NOMO-1 (cell line): Measurements from ENCODE around the gene ALG11.
"Not testable (repeated sequence)": the region's sequence is repeated elsewhere in the genome, so short reads cannot be mapped to it uniquely, and the experiment has no call there.

ENCODE experiments used
- DNase-seq, 2 experiments: peaks; one replicate each; lab custom pipeline; 2025; ENCODE audit not compliant: unreplicated experiment in 2 of 2; lab: John Stamatoyannopoulos, UW

Gene ALG11

GRCh38 chr13:52011632-52012511, at the start of gene ALG11:
ALG11 (plus strand) TSS chr13:52012398; CDS start chr13:52012419, 21 bp downstream.
- peak; percentile 95 to 98 for DNase-seq

- no peak for DNase-seq
Measured at GRCh38 chr13:51966186-51966585, 46.0 kb upstream of the ALG11 start.

GRCh38 chr13:51967482-51968446, 44.4 kb upstream of the ALG11 start:
- no peak for DNase-seq

- no peak for DNase-seq
Measured at GRCh38 chr13:51970349-51970748, 41.8 kb upstream of the ALG11 start.

GRCh38 chr13:51971520-51972426, 40.4 kb upstream of the ALG11 start:
- no peak for DNase-seq

GRCh38 chr13:51974482-51974881, 37.7 kb upstream of the ALG11 start:
- DNase-seq = no peak

GRCh38 chr13:51976423-51976822, 35.8 kb upstream of the ALG11 start:
- DNase-seq = no peak

- no peak for DNase-seq
Measured at GRCh38 chr13:51976890-51977289, 35.3 kb upstream of the ALG11 start.

- DNase-seq = no peak
Measured at GRCh38 chr13:51977625-51978024, 34.6 kb upstream of the ALG11 start.

- DNase-seq = no peak
Measured at GRCh38 chr13:51978796-51979556, 33.2 kb upstream of the ALG11 start.

GRCh38 chr13:51980908-51981307, 31.3 kb upstream of the ALG11 start:
- DNase-seq = no peak

GRCh38 chr13:51981355-51981754, 30.8 kb upstream of the ALG11 start:
- no peak for DNase-seq

- DNase-seq = not testable (repeated sequence)
Measured at GRCh38 chr13:51983292-51983691, 28.9 kb upstream of the ALG11 start.

GRCh38 chr13:51984904-51985303, 27.3 kb upstream of the ALG11 start:
- not testable (repeated sequence) for DNase-seq

GRCh38 chr13:51988988-51989618, 23.1 kb upstream of the ALG11 start:
- no peak for DNase-seq

- no peak for DNase-seq
Measured at GRCh38 chr13:51993713-51994112, 18.5 kb upstream of the ALG11 start.

- no peak for DNase-seq
Measured at GRCh38 chr13:51995677-51996551, 16.3 kb upstream of the ALG11 start.

GRCh38 chr13:51996641-51997040, 15.6 kb upstream of the ALG11 start:
- DNase-seq = no peak
